ENCODE results near the gene VTI1A.

VTI1A gene

GRCh38 chr10:112732277-112732921, 285.4 kb downstream of the VTI1A start:
- no peak for DNase-seq

GRCh38 chr10:112735041-112735695, 288.2 kb downstream of the VTI1A start:
- DNase-seq = no peak

GRCh38 chr10:112738606-112739591, 291.9 kb downstream of the VTI1A start:
- DNase-seq = no peak

GRCh38 chr10:112739592-112740353, 292.8 kb downstream of the VTI1A start:
- DNase-seq = no peak

GRCh38 chr10:112741830-112742402, 294.9 kb downstream of the VTI1A start:
- no peak for DNase-seq

GRCh38 chr10:112744181-112745096, 297.4 kb downstream of the VTI1A start:
- DNase-seq = no peak

GRCh38 chr10:112746329-112746728, 299.3 kb downstream of the VTI1A start:
- no peak for DNase-seq

GRCh38 chr10:112750427-112751167, 303.6 kb downstream of the VTI1A start:
- DNase-seq = no peak

GRCh38 chr10:112751651-112752050, 304.6 kb downstream of the VTI1A start:
- DNase-seq = no peak

- DNase-seq = no peak
Observed at GRCh38 chr10:112752288-112752687, 305.3 kb downstream of the VTI1A start.

GRCh38 chr10:112753961-112754411, 307.0 kb downstream of the VTI1A start:
- no peak for DNase-seq

GRCh38 chr10:112755446-112756234, 308.6 kb downstream of the VTI1A start:
- no peak for DNase-seq

- DNase-seq = no peak
Observed at GRCh38 chr10:112756235-112756527, 309.2 kb downstream of the VTI1A start.

GRCh38 chr10:112758961-112759360, 311.9 kb downstream of the VTI1A start:
- no peak for DNase-seq

GRCh38 chr10:112759496-112759895, 312.5 kb downstream of the VTI1A start:
- no peak for DNase-seq

- DNase-seq = no peak
Observed at GRCh38 chr10:112761256-112761655, 314.2 kb downstream of the VTI1A start.

GRCh38 chr10:112763916-112764520, 317.0 kb downstream of the VTI1A start:
- DNase-seq = no peak

GRCh38 chr10:112765717-112766235, 318.8 kb downstream of the VTI1A start:
- no peak for DNase-seq

GRCh38 chr10:112766636-112767035, 319.6 kb downstream of the VTI1A start:
- no peak for DNase-seq
